ENCODE data around the gene LRFN2.

The LRFN2 gene

GRCh38 chr6:40550202-40551101, 36.7 kb downstream of the LRFN2 start:
- Histone ChIP-seq H3K36me3 (ENCODE audit: control insufficient read depth, insufficient read depth, low read length) (no peaks in the 10 kb centered on the region), H3K4me1 (no peaks in the 10 kb centered on the region), H3K4me3 (ENCODE audit: low read depth, low read length) (no peak overlapping the region), H3K27me3 (ENCODE audit: control insufficient read depth, insufficient read depth, low read length) (no peaks in the 10 kb centered on the region), H3K27ac (no peak overlapping the region), H2AFZ (no peak overlapping the region), H3K79me2 (no peaks in the 10 kb centered on the region), H3K9me3 (ENCODE audit: control insufficient read depth, low read length) (no peaks in the 10 kb centered on the region), H3K9ac (no peak overlapping the region), H3K4me2 (ENCODE audit: low read length) (no peak overlapping the region)
- TF ChIP-seq CTCF (IDR thresholded peaks at IDR 0.05): peak; percentile 65

- Histone ChIP-seq H3K27me3 (ENCODE audit: control insufficient read depth, insufficient read depth, low read length) (no peaks in the 10 kb centered on the region), H3K9ac (no peak overlapping the region), H3K4me3 (ENCODE audit: low read depth, low read length) (no peak overlapping the region), H3K4me2 (ENCODE audit: low read length) (no peak overlapping the region), H2AFZ (no peak overlapping the region), H3K79me2 (no peaks in the 10 kb centered on the region), H3K9me3 (ENCODE audit: control insufficient read depth, low read length) (no peaks in the 10 kb centered on the region), H3K36me3 (ENCODE audit: control insufficient read depth, insufficient read depth, low read length) (no peaks in the 10 kb centered on the region), H3K27ac (no peak overlapping the region), H3K4me1 (no peaks in the 10 kb centered on the region)
- no peak for TF ChIP-seq CTCF (IDR thresholded peaks at IDR 0.05)
These were observed 41.2 kb downstream of the LRFN2 start for GRCh38 chr6:40545954-40546353.

GRCh38 chr6:40543776-40544175, 43.4 kb downstream of the LRFN2 start:
- H3K4me2 ChIP-seq (ENCODE audit: low read length): no peak overlapping the region

GRCh38 chr6:40543146-40543545, 44.0 kb downstream of the LRFN2 start:
- Histone ChIP-seq H3K27ac (no peak overlapping the region), H3K4me3 (ENCODE audit: low read depth, low read length) (no peak overlapping the region), H3K9me3 (ENCODE audit: control insufficient read depth, low read length) (no peaks in the 10 kb centered on the region), H3K36me3 (ENCODE audit: control insufficient read depth, insufficient read depth, low read length) (no peaks in the 10 kb centered on the region), H2AFZ (no peak overlapping the region), H3K9ac (no peak overlapping the region), H3K4me1 (no peaks in the 10 kb centered on the region), H3K79me2 (no peaks in the 10 kb centered on the region), H3K4me2 (ENCODE audit: low read length) (no peak overlapping the region), H3K27me3 (ENCODE audit: control insufficient read depth, insufficient read depth, low read length) (no peaks in the 10 kb centered on the region)
- no peak for TF ChIP-seq CTCF (IDR thresholded peaks at IDR 0.05)

More at GRCh38 chr6:40543776-40544175, 43.4 kb downstream of the LRFN2 start:
- Histone ChIP-seq H3K79me2 (no peaks in the 10 kb centered on the region), H2AFZ (no peak overlapping the region), H3K9ac (no peak overlapping the region), H3K27me3 (ENCODE audit: control insufficient read depth, insufficient read depth, low read length) (no peaks in the 10 kb centered on the region), H3K27ac (no peak overlapping the region), H3K4me1 (no peaks in the 10 kb centered on the region), H3K9me3 (ENCODE audit: control insufficient read depth, low read length) (no peaks in the 10 kb centered on the region), H3K4me3 (ENCODE audit: low read depth, low read length) (no peak overlapping the region), H3K36me3 (ENCODE audit: control insufficient read depth, insufficient read depth, low read length) (no peaks in the 10 kb centered on the region)
- TF ChIP-seq CTCF (IDR thresholded peaks at IDR 0.05): no peak

All from parathyroid adenoma (tissue), 2 donors.